Trophoblast cell (in vitro differentiated cells and primary cell): ENCODE results near the gene SSC5D.

Source experiments
- DNase-seq, 2 donors: peaks; one replicate each; pipeline ENCODE4 v3.0.0-alpha.2; 2016
- H2AFZ ChIP-seq: 2 replicates; pipeline ENCODE4 v1.6.1; 2013; ENCODE audit warnings: low read length, moderate library complexity, mild to moderate bottlenecking; ENCODE audit not compliant: insufficient read depth, poor library complexity
- H2AK5ac ChIP-seq: 2 replicates; pipeline ENCODE4 v1.6.1; 2013; ENCODE audit warnings: mild to moderate bottlenecking, low read length
- H2BK120ac ChIP-seq: 2 replicates; pipeline ENCODE4 v1.6.1; 2013; ENCODE audit warnings: low read length, mild to moderate bottlenecking, moderate library complexity; ENCODE audit not compliant: insufficient read depth, poor library complexity
- H2BK12ac ChIP-seq: 2 replicates; pipeline ENCODE4 v1.6.1; 2013; ENCODE audit warnings: mild to moderate bottlenecking, low read length, moderate library complexity
- H2BK5ac ChIP-seq: 2 replicates; pipeline ENCODE4 v1.6.1; 2013; ENCODE audit warnings: low read length, low read depth, moderate library complexity, mild to moderate bottlenecking; ENCODE audit not compliant: poor library complexity
- H3K14ac ChIP-seq: 2 replicates; pipeline ENCODE4 v1.6.1; 2013; ENCODE audit warnings: mild to moderate bottlenecking, low read length
- H3K18ac ChIP-seq: 2 replicates; pipeline ENCODE4 v1.6.1; 2013; ENCODE audit warnings: mild to moderate bottlenecking, low read length
- H3K23ac ChIP-seq: 2 replicates; pipeline ENCODE4 v1.6.1; 2013; ENCODE audit warnings: low read length
- H3K27ac ChIP-seq: 2 replicates; pipeline ENCODE4 v1.5.1; 2013; ENCODE audit warnings: low read depth, mild to moderate bottlenecking, inconsistent platforms, low read length, moderate library complexity
- H3K27me3 ChIP-seq: 2 replicates; pipeline ENCODE4 v1.6.1; 2013; ENCODE audit warnings: inconsistent platforms, mild to moderate bottlenecking, low read length, moderate library complexity; ENCODE audit not compliant: insufficient read depth
- H3K36me3 ChIP-seq, 2 experiments: 1 replicate in 1 of 2; 2 replicates in 1 of 2; pipeline ENCODE4 v1.6.1; 2013; ENCODE audit warnings: low read length in 2 of 2, mild to moderate bottlenecking in 2 of 2, moderate library complexity in 1 of 2; ENCODE audit not compliant: insufficient read depth in 2 of 2, control insufficient read depth in 1 of 2
- H3K4ac ChIP-seq: 2 replicates; pipeline ENCODE4 v1.6.1; 2013; ENCODE audit warnings: low read depth, mild to moderate bottlenecking, low read length, moderate library complexity
- H3K4me1 ChIP-seq, 2 experiments: 1 replicate in 1 of 2; 2 replicates in 1 of 2; pipeline ENCODE4 v1.6.1; 2013; ENCODE audit warnings: low read length in 2 of 2, mild to moderate bottlenecking in 2 of 2, moderate library complexity in 1 of 2; ENCODE audit not compliant: insufficient read depth in 2 of 2, control insufficient read depth in 1 of 2
- H3K4me2 ChIP-seq: 2 replicates; pipeline ENCODE4 v1.6.1; 2013; ENCODE audit warnings: inconsistent platforms, mild to moderate bottlenecking, low read length, moderate library complexity
- H3K4me3 ChIP-seq: 2 replicates; pipeline ENCODE4 v1.5.1; 2013; ENCODE audit warnings: mild to moderate bottlenecking, low read depth, low read length, inconsistent platforms
- H3K79me1 ChIP-seq: one replicate; pipeline ENCODE4 v1.6.1; 2013; ENCODE audit warnings: low read length
- H3K79me2 ChIP-seq: 2 replicates; pipeline ENCODE4 v1.6.1; 2013; ENCODE audit warnings: low read length, mild to moderate bottlenecking; ENCODE audit not compliant: control insufficient read depth, insufficient read depth, poor library complexity
- H3K9ac ChIP-seq: 2 replicates; pipeline ENCODE4 v1.6.1; 2013; ENCODE audit warnings: mild to moderate bottlenecking, low read length
- H3K9me3 ChIP-seq: 2 replicates; pipeline ENCODE4 v1.6.1; 2013; ENCODE audit warnings: low read depth, mild to moderate bottlenecking, control low read depth, inconsistent platforms, low read length; ENCODE audit not compliant: insufficient read depth
- H4K12ac ChIP-seq: 2 replicates; pipeline ENCODE4 v1.6.1; 2013; ENCODE audit warnings: low read depth, mild to moderate bottlenecking, low read length, moderate library complexity
- H4K8ac ChIP-seq: 2 replicates; pipeline ENCODE4 v1.6.1; 2013; ENCODE audit warnings: low read depth, mild to moderate bottlenecking, low read length, moderate library complexity
- H4K91ac ChIP-seq: one replicate; pipeline ENCODE4 v1.6.1; 2013; ENCODE audit warnings: low read depth, mild to moderate bottlenecking, low read length, moderate library complexity
- WGBS: extraction: QIAGEN DNeasy Blood & Tissue Kit; methylation state at CpG from one replicate; pipeline ENCODE4 v1.1.7; 2013; ENCODE audit warnings: missing lambda C conversion rate; ENCODE audit not compliant: insufficient read length, insufficient coverage; ENCODE audit errors: extremely low coverage; 5-methylcytosine and 5-hydroxymethylcytosine counted together

Gene SSC5D

GRCh38 chr19:55553217-55554182 lies 65.3 kb downstream of the SSC5D start:
- no peak overlapping the region for H4K91ac ChIP-seq
- no peak overlapping the region for H3K23ac ChIP-seq
- H3K4ac ChIP-seq, result no peak overlapping the region
- H3K4me1 ChIP-seq, result peaks cover 7 to 13% of the 10 kb centered on the region in 2 experiments
- H2AFZ ChIP-seq, result no peak overlapping the region
- peaks cover 5% of the 10 kb centered on the region for H3K79me1 ChIP-seq
- DNase-seq, result no peak
- H2AK5ac ChIP-seq, result no peak overlapping the region
- no peak overlapping the region for H3K9ac ChIP-seq
- no peak overlapping the region for H3K27ac ChIP-seq
- H3K4me2 ChIP-seq, result no peak overlapping the region
- no peaks in the 10 kb centered on the region for H3K79me2 ChIP-seq
- no CpG with 5 or more reads among the region's 13 CpGs for WGBS
- no peaks in the 10 kb centered on the region for H3K27me3 ChIP-seq
- H3K18ac ChIP-seq, result no peak overlapping the region
- no peaks in the 10 kb centered on the region for H3K9me3 ChIP-seq
- no peaks in the 10 kb centered on the region for H3K36me3 ChIP-seq
- no peak overlapping the region for H2BK5ac ChIP-seq
- H3K14ac ChIP-seq, result no peak overlapping the region
- no peak overlapping the region for H2BK120ac ChIP-seq
- no peak overlapping the region for H4K8ac ChIP-seq
- H2BK12ac ChIP-seq, result no peak overlapping the region
- H4K12ac ChIP-seq, result no peak overlapping the region
- no peak overlapping the region for H3K4me3 ChIP-seq

- Histone ChIP-seq H3K4me1 (peaks cover 7 to 13% of the 10 kb centered on the region in 2 experiments), H3K79me2 (no peaks in the 10 kb centered on the region), H3K18ac (no peak overlapping the region), H4K12ac (no peak overlapping the region), H4K8ac (no peak overlapping the region), H3K36me3 (no peaks in the 10 kb centered on the region), H2AK5ac (no peak overlapping the region), H3K4me2 (no peak overlapping the region), H2BK12ac (no peak overlapping the region), H2AFZ (no peak overlapping the region), H2BK120ac (no peak overlapping the region), H3K79me1 (peaks cover 5% of the 10 kb centered on the region), H3K23ac (no peak overlapping the region), H4K91ac (no peak overlapping the region), H3K4me3 (no peak overlapping the region), H2BK5ac (no peak overlapping the region), H3K27ac (no peak overlapping the region), H3K27me3 (no peaks in the 10 kb centered on the region), H3K4ac (no peak overlapping the region), H3K14ac (no peak overlapping the region), H3K9ac (no peak overlapping the region), H3K9me3 (no peaks in the 10 kb centered on the region)
- WGBS, result no CpG with 5 or more reads among the region's 9 CpGs
- no peak for DNase-seq
These were observed 66.1 kb downstream of the SSC5D start for GRCh38 chr19:55554302-55554701.

GRCh38 chr19:55554741-55555152 lies 66.5 kb downstream of the SSC5D start:
- Histone ChIP-seq H4K91ac (no peak overlapping the region), H2BK12ac (no peak overlapping the region), H2AFZ (no peak overlapping the region), H2BK120ac (no peak overlapping the region), H3K4me2 (no peak overlapping the region), H3K27me3 (no peaks in the 10 kb centered on the region), H4K12ac (no peak overlapping the region), H3K36me3 (no peaks in the 10 kb centered on the region), H3K14ac (no peak overlapping the region), H3K23ac (no peak overlapping the region), H2AK5ac (no peak overlapping the region), H2BK5ac (no peak overlapping the region), H3K27ac (no peak overlapping the region), H3K4ac (no peak overlapping the region), H3K4me3 (no peak overlapping the region), H3K79me1 (peaks cover 3% of the 10 kb centered on the region), H3K9ac (no peak overlapping the region), H3K79me2 (no peaks in the 10 kb centered on the region), H3K18ac (no peak overlapping the region), H4K8ac (no peak overlapping the region), H3K4me1 (peaks cover 6 to 10% of the 10 kb centered on the region in 2 experiments), H3K9me3 (no peaks in the 10 kb centered on the region)
- WGBS, result no CpG with 5 or more reads among the region's 8 CpGs
- DNase-seq, result no peak

- Histone ChIP-seq H3K4ac (no peak overlapping the region), H4K12ac (no peak overlapping the region), H2BK5ac (no peak overlapping the region), H3K9me3 (peaks cover 4% of the 10 kb centered on the region), H2BK120ac (no peak overlapping the region), H3K14ac (no peak overlapping the region), H3K27me3 (no peaks in the 10 kb centered on the region), H2BK12ac (no peak overlapping the region), H3K4me1 (no peaks in the 10 kb centered on the region), H2AK5ac (no peak overlapping the region), H3K36me3 (no peaks in the 10 kb centered on the region), H4K91ac (no peak overlapping the region), H2AFZ (no peak overlapping the region), H3K4me3 (no peak overlapping the region), H3K27ac (no peak overlapping the region), H3K9ac (no peak overlapping the region), H3K23ac (no peak overlapping the region), H3K18ac (no peak overlapping the region), H3K79me2 (no peaks in the 10 kb centered on the region), H4K8ac (no peak overlapping the region), H3K4me2 (no peak overlapping the region), H3K79me1 (no peaks in the 10 kb centered on the region)
- no CpG with 5 or more reads among the region's 9 CpGs for WGBS
- no peak for DNase-seq
These were observed 71.4 kb downstream of the SSC5D start for GRCh38 chr19:55559684-55560083.
